K562 (cell line): ENCODE results near the gene DSCAM. TPM values are rescaled to one million over a fixed set of nuclear protein-coding genes. Genes with fewer than 3 reads are reported as not detected.
A peak's percentile ranks its signal among the peaks of the same experiment; 100 is the strongest.

Experiments
- ATAC-seq: fragments of 200-7000 bp; cut with Tn5 transposase; 3 replicates; pipeline ENCODE4 v1.9.1; 2020; ENCODE audit warnings: moderate library complexity
- BruUV-seq: library from RNA; stranded (reverse); fragments of 400-500 nt; replicated peaks from 2 replicates; lab custom pipeline; 2021; lab: Mats Ljungman, UMichigan
- CTCF ChIA-PET: fragments of 300-600 bp; formaldehyde crosslinking; extraction: SDS; loops from one replicate; lab custom pipeline; 2021; ENCODE audit warnings: low intra/inter-chr PET ratio; lab: Yijun Ruan, JAX
- POLR2A ChIA-PET: fragments of 300-600, 350-650 bp; sonication (Branson Sonifier 250); formaldehyde crosslinking; extraction: SDS; loops from one replicate; lab custom pipeline; 2021; ENCODE audit warnings: antibody characterized with exemption, inconsistent platforms; lab: Yijun Ruan, JAX
- DNase-seq, 4 experiments: peaks; one replicate each; pipeline versions ENCODE4 v3.0.0 to v3.0.0-alpha.2; 2011 to 2018; ENCODE audit warnings: low spot score in 3 of 4, mixed read lengths in 3 of 4; ENCODE audit errors: extremely low read depth in 1 of 4
- FAIRE-seq: peaks from 2 replicates; lab custom pipeline; 2011; peaks lifted over from hg19 to GRCh38; lab: Jason Lieb, UNC
- H2AFZ ChIP-seq: 2 replicates; pipeline ENCODE4 v1.6.0; 2011; ENCODE audit warnings: low read depth, low read length, control low read depth, inconsistent platforms
- H3K27ac ChIP-seq: fragments of 200-600 bp; 3 replicates; pipeline ENCODE4 v1.8.0; 2011; ENCODE audit warnings: low read depth, mild to moderate bottlenecking, control low read depth, inconsistent platforms, low read length, moderate library complexity, mixed read lengths; ENCODE audit errors: extremely low read depth
- H3K27me3 ChIP-seq, 2 experiments: fragments of 300-600 bp in 1 of 2; 2 replicates in 1 of 2; 3 replicates in 1 of 2; pipeline versions ENCODE4 v1.6.0 to v1.8.0; 2011; ENCODE audit warnings: inconsistent platforms in 2 of 2, low read length in 2 of 2, mild to moderate bottlenecking in 1 of 2, mixed read lengths in 1 of 2, moderate library complexity in 1 of 2; ENCODE audit not compliant: control insufficient read depth in 2 of 2, insufficient read depth in 2 of 2
- H3K36me3 ChIP-seq: fragments of 300-600 bp; 3 replicates; pipeline ENCODE4 v1.8.0; 2011; ENCODE audit warnings: mild to moderate bottlenecking, low read length, inconsistent platforms; ENCODE audit not compliant: control insufficient read depth, insufficient read depth
- H3K4me1 ChIP-seq, 2 experiments: fragments of 200-600 bp in 1 of 2; replicated peaks in 1 of 2; 2 replicates in 1 of 2; 3 replicates in 1 of 2; pipeline versions ENCODE4 v1.5.1 to v1.8.0; 2011; ENCODE audit warnings: inconsistent platforms in 2 of 2, low read length in 2 of 2, mild to moderate bottlenecking in 1 of 2, mixed read lengths in 1 of 2, moderate library complexity in 1 of 2; ENCODE audit not compliant: control insufficient read depth in 2 of 2, insufficient read depth in 2 of 2
- H3K4me2 ChIP-seq: 2 replicates; pipeline ENCODE4 v1.6.1; 2011; ENCODE audit warnings: low read length, control low read depth, inconsistent platforms, mixed read lengths; ENCODE audit not compliant: insufficient read depth
- H3K4me3 ChIP-seq: fragments of 200-600 bp; sonication (generic), shearing (Covaris generic); 2 replicates; pipeline ENCODE4 v1.5.1; 2016; ENCODE audit warnings: control low read depth, inconsistent platforms
- H3K79me2 ChIP-seq: fragments of 200-600 bp; 3 replicates; pipeline ENCODE4 v1.8.0; 2011; ENCODE audit warnings: low read length, inconsistent platforms; ENCODE audit not compliant: control insufficient read depth, insufficient read depth
- H3K9ac ChIP-seq, 2 experiments: 2 replicates each; pipeline versions ENCODE4 v1.6.0 to v1.6.1; 2011; ENCODE audit warnings: low read depth in 2 of 2, low read length in 2 of 2, control low read depth in 1 of 2, inconsistent platforms in 1 of 2, mild to moderate bottlenecking in 1 of 2, mixed read lengths in 1 of 2; ENCODE audit not compliant: insufficient read depth in 1 of 2
- H3K9me1 ChIP-seq: one replicate; pipeline ENCODE4 v1.6.0; 2011; ENCODE audit warnings: inconsistent platforms, mild to moderate bottlenecking, low read length, moderate library complexity; ENCODE audit not compliant: control insufficient read depth, insufficient read depth
- H3K9me3 ChIP-seq: replicated peaks from 2 replicates; pipeline ENCODE4 v1.5.1; 2011; ENCODE audit warnings: low read depth, low read length, inconsistent platforms; ENCODE audit not compliant: control insufficient read depth, insufficient read depth
- H4K20me1 ChIP-seq: replicated peaks from 2 replicates; pipeline ENCODE4 v1.6.1; 2011; ENCODE audit warnings: low read length, inconsistent platforms, mixed read lengths; ENCODE audit not compliant: control insufficient read depth, insufficient read depth
- DNMT1 ChIP-seq: fragments of 450-650 bp; IDR thresholded peaks from 2 replicates; pipeline ENCODE4 v1.6.1; 2016; ENCODE audit warnings: antibody characterized with exemption, mild to moderate bottlenecking
- ETS1 ChIP-seq: conservative IDR thresholded peaks from 2 replicates; pipeline ENCODE4 v1.6.1; 2011; ENCODE audit warnings: low read depth, mild to moderate bottlenecking, low read length; ENCODE audit not compliant: control insufficient read depth
- MAFG ChIP-seq: fragments of 450-650 bp; conservative IDR thresholded peaks from 2 replicates; pipeline ENCODE4 v1.6.1; 2016; ENCODE audit warnings: missing genetic modification characterization, missing compliant biosample characterization
- NCOA4 ChIP-seq: fragments of 450-650 bp; IDR thresholded peaks from 2 replicates; pipeline ENCODE4 v1.6.1; 2018; ENCODE audit warnings: mild to moderate bottlenecking; ENCODE audit not compliant: partially characterized antibody
- SMARCA4 ChIP-seq: fragments of 450-650 bp; IDR thresholded peaks from 2 replicates; pipeline ENCODE4 v1.6.1; 2016
- SRSF3 ChIP-seq: fragments of 200-400 bp; formaldehyde crosslinking; IDR thresholded peaks from 2 replicates; pipeline ENCODE4 v1.6.1; 2016; ENCODE audit warnings: mild to moderate bottlenecking, low read length, moderate library complexity; ENCODE audit not compliant: insufficient read depth
- WGBS: fragments of 100-300 bp; shearing (Covaris generic); methylation state at CpG from one replicate; pipeline ENCODE4 v1.1.6; 2016; ENCODE audit warnings: low coverage, mixed read lengths; ENCODE audit not compliant: insufficient coverage; ENCODE audit errors: missing lambda C conversion rate; 5-methylcytosine and 5-hydroxymethylcytosine counted together
- in situ Hi-C: fragments of 300-500 bp; cut with MboI; formaldehyde crosslinking; loops from 4 replicates; pipeline ENCODE4 v1.15.0; 2018; ENCODE audit warnings: inconsistent platforms, mixed read lengths
- intact Hi-C: fragments of 100-400 bp; cut with micrococcal nuclease; formaldehyde crosslinking; loops from 2 replicates; pipeline ENCODE4 v1.14.2; 2022
- polyA plus RNA-seq, 8 experiments: library from polyadenylated mRNA; depleted of rRNA in 4 of 8; stranded (reverse) in 5 of 8; unstranded in 3 of 8; fragments of >200 nt; fragmentation: Nextera tagmentation in 2 of 8; fragmentation: Illumina TruSeq in 1 of 8; extraction: Ambion mirVana in 2 of 8; extraction: Trizol in 1 of 8; gene quantifications; 2 replicates each; pipeline versions ENCODE4 v1.2.1 to v1.2.3, GENCODE V29; 2011 to 2014; ENCODE audit warnings: inconsistent platforms in 1 of 8, missing spikeins in 1 of 8
- total RNA-seq, 7 experiments: library from RNA; depleted of rRNA in 6 of 7; stranded (reverse); fragments of >200 nt in 6 of 7; fragmentation: Illumina TruSeq in 2 of 7; extraction: Trizol in 2 of 7; gene quantifications; 2 replicates each; pipeline versions ENCODE4 v1.2.1 to v1.2.3, GENCODE V29; 2011 to 2021; ENCODE audit warnings: low replicate concordance in 1 of 7

Gene DSCAM
- total and polyA plus RNA-seq, 9 of the 15 experiments (the other 6 are each of a cell fraction or from before 2014, with no cell fraction given) = not detected

GRCh38 chr21:40886931-40887330 lies 40.0 kb upstream of the DSCAM start:
- Histone ChIP-seq H3K4me1 (no peaks in the 10 kb centered on the region), H3K9me1 (no peaks in the 10 kb centered on the region), H3K79me2 (no peaks in the 10 kb centered on the region), H3K9me3 (peaks cover 2% of the 10 kb centered on the region; the same call in 1 of the 2 replicates), H3K9ac (no peak overlapping the region), H3K4me2 (no peak overlapping the region), H3K27ac (no peak overlapping the region), H2AFZ (no peak overlapping the region), H4K20me1 (no peaks in the 10 kb centered on the region), H3K27me3 (no peaks in the 10 kb centered on the region), H3K36me3 (no peaks in the 10 kb centered on the region), H3K4me3 (no peak overlapping the region)
- TF ChIP-seq SRSF3 (no peak), SMARCA4 (no peak), DNMT1 (no peak), NCOA4 (no peak)
- CTCF ChIA-PET = no interaction called here
- FAIRE-seq = no peak
- in situ Hi-C loops (no loop called here), intact Hi-C loops (no loop called here)
- POLR2A ChIA-PET = no interaction called here
- ATAC-seq = no peak
- no TSS peak for BruUV-seq
- WGBS = 0% methylated on average over 4 of the region's 4 CpGs
- DNase-seq = no peak

- H3K27ac ChIP-seq = no peak overlapping the region
- ATAC-seq (no peak), DNase-seq (no peak)
- H3K27me3 ChIP-seq = no peaks in the 10 kb centered on the region
- H3K4me2 ChIP-seq = no peak overlapping the region
- CTCF ChIA-PET = no interaction called here
- POLR2A ChIA-PET = interaction anchor here (0.6 kb wide), 1 partner anchor 1669 kb away, joined by 3 read pairs; no protein-coding TSS in a partner anchor
- H3K36me3 ChIP-seq = no peaks in the 10 kb centered on the region
- no TSS peak for BruUV-seq
- no peaks in the 10 kb centered on the region for H3K79me2 ChIP-seq
- no peak overlapping the region for H3K4me3 ChIP-seq
- TF ChIP-seq ETS1 = no peak
- 0 out of 2 replicates have a peak, but pooled peaks have one; percentile 18 for TF ChIP-seq MAFG (tag)
- TF ChIP-seq, all 486 proteins: peak for 1
- H3K9me3 ChIP-seq = no peaks in the 10 kb centered on the region; the same call in 1 of the 2 replicates
- no peaks in the 10 kb centered on the region for H4K20me1 ChIP-seq
- intact Hi-C loops = no loop called here
- H3K9me1 ChIP-seq = no peaks in the 10 kb centered on the region
- H3K9ac ChIP-seq = no peak overlapping the region
- no peak for FAIRE-seq
- no peak overlapping the region for H2AFZ ChIP-seq
- WGBS = 0% methylated on average over 3 of the region's 3 CpGs
- no peaks in the 10 kb centered on the region for H3K4me1 ChIP-seq
- in situ Hi-C loops = no loop called here
These were observed 39.0 kb upstream of the DSCAM start for GRCh38 chr21:40886006-40886405.
